PFSK-1 (cell line): ENCODE data around the gene LIPC.

Experiments
- REST ChIP-seq, 2 experiments: IDR thresholded peaks; 2 replicates each; pipeline versions ENCODE4 v1.6.1 to v1.8.0; 2011 to 2012; ENCODE audit warnings: low read depth in 2 of 2, low read length in 2 of 2, control low read depth in 1 of 2, inconsistent platforms in 1 of 2, mild to moderate bottlenecking in 1 of 2, moderate library complexity in 1 of 2; ENCODE audit not compliant: insufficient read depth in 1 of 2
- TAF1 ChIP-seq: IDR thresholded peaks from 2 replicates; pipeline ENCODE4 v1.6.1; 2012; ENCODE audit warnings: low read length, control low read depth, borderline replicate concordance; ENCODE audit not compliant: insufficient read depth

- TF ChIP-seq REST (IDR thresholded peaks at IDR 0.05; ENCODE audit: insufficient read depth in 1 of 2, low read depth in 2 of 2, low read length in 2 of 2) (no peak), TAF1 (no peak)
These were observed 32.1 kb upstream of the LIPC start for GRCh38 chr15:58399739-58400138.
